Measurements from ENCODE around the gene PCSK2.

The PCSK2 gene

DNA sequence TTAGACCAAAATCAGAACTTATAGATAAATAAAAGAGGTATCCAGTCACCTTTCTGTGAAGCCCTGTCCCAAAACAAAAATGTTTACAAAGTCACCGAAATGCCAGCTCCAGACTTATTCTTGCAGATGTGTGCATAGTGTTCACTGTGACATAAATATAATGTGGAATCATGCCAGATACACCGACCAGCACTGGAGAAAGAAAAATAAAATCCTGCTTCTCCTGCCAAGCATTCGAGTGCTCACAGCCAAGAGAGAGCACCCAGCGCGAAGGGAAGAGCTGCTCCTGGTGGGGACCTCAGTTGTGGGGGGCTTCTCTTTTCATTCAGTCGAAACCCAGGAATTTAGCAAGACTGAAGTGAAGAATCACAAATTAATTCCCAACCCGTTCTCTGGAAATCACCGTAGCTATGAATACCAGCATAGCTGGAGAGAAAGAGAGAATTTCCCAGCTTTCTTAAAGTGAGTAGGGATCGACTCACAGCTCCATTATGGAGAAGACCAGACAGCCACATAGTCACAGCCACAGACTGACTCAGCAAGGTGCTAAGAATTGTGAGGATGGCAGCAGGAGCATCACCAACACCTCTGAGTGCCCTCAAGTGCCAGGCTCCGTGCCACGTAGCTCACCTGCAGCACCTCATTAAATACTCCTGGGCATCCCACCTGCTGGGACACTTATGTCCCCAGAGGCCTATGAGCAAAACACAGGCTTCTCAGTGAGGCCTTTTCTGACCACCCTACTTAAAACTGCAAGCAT is 271.2 kb downstream of the PCSK2 start:
- DNase-seq (ENCODE audit: low spot score): no peak
- TF ChIP-seq, protein P1, sequence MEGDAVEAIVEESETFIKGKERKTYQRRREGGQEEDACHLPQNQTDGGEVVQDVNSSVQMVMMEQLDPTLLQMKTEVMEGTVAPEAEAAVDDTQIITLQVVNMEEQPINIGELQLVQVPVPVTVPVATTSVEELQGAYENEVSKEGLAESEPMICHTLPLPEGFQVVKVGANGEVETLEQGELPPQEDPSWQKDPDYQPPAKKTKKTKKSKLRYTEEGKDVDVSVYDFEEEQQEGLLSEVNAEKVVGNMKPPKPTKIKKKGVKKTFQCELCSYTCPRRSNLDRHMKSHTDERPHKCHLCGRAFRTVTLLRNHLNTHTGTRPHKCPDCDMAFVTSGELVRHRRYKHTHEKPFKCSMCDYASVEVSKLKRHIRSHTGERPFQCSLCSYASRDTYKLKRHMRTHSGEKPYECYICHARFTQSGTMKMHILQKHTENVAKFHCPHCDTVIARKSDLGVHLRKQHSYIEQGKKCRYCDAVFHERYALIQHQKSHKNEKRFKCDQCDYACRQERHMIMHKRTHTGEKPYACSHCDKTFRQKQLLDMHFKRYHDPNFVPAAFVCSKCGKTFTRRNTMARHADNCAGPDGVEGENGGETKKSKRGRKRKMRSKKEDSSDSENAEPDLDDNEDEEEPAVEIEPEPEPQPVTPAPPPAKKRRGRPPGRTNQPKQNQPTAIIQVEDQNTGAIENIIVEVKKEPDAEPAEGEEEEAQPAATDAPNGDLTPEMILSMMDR (IDR thresholded peaks at IDR 0.05; ENCODE audit: extremely low read depth, missing control alignments): no peak

DNA sequence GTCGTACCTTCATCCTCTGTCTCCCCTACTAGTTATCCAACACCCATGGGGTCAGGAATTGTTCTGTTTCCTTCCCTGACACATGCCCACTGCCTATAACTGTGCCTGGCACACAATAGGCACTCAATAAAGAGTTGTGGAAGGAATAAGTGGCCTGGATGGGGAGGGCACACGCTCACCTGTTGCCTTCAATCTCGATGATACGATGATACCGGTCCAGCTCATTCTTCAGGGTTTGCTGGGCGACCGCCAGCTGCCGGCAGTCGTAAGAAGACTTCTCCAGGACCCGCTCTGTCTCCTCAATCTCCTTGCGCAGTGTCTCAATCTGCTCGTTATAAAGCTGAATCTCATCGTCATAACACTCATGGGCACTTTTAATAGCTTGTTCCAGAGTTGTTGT is 271.8 kb downstream of the PCSK2 start:
- DNase-seq (ENCODE audit: low spot score): no peak
- TF ChIP-seq, protein P1 (IDR thresholded peaks at IDR 0.05; ENCODE audit: extremely low read depth, missing control alignments): no peak

DNA sequence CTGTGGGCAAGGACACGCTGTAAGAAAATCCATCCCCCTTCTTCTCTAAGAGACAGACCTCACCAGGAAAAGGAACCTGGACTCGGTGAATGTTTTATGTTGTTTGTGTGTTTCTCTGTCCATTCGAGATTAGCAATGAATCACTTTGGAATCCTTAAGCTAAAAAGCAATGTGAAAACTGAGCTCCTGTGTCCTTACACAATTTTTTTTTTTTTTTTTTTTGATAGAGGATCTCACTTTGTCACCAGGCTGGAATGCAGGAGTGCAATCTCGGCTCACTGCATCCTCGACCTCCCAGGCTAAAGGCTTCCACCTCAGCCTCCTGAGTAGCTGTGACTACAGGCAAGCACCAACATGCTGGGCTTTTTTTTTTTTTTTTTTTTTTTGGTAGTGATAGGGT is 272.2 kb downstream of the PCSK2 start:
- TF ChIP-seq, protein P1 (IDR thresholded peaks at IDR 0.05; ENCODE audit: extremely low read depth, missing control alignments): no peak

DNA sequence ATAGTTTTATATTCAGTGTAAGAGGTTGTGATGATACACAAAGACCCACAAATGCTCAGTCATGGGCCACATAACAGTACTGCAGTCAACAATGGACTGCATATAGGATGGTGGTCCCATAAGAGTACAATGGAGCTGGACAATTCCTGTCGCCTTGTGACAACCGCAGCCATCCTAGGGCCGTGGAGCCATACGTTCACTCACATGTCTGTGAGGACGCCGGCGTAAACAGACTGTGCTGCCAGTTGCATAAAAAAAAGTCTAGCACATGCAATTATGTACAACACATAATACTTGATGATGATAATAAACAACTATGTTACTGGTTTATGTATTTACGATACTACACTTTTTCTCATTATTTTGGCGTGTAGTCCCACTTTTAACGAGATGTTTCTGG is 273.4 kb downstream of the PCSK2 start:
- DNase-seq (ENCODE audit: low spot score): no peak
- TF ChIP-seq, protein P1 (IDR thresholded peaks at IDR 0.05; ENCODE audit: extremely low read depth, missing control alignments): no peak

More for the DNA sequence above, 272.2 kb downstream of the PCSK2 start:
- DNase-seq (ENCODE audit: low spot score): no peak

DNA sequence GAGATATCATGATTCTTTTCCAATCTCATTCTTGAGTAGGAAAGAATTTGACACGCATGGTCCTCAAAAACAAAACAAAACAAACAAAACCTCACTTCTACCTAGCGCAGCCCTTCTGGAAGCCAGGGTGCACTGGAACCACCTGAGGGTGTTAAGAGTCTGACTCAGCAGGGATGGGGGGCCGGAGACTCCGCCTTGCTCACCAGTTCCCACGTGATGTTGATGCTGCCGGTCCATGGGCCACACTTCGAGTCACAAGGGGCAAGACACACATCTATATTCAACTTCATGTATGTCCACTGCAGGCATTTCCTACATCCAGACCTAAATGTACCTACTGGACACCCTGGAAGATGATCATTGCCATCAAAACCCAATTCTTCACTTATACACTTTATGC is 274.0 kb downstream of the PCSK2 start:
- TF ChIP-seq, protein P1 (IDR thresholded peaks at IDR 0.05; ENCODE audit: extremely low read depth, missing control alignments): no peak
- DNase-seq (ENCODE audit: low spot score): no peak

DNA sequence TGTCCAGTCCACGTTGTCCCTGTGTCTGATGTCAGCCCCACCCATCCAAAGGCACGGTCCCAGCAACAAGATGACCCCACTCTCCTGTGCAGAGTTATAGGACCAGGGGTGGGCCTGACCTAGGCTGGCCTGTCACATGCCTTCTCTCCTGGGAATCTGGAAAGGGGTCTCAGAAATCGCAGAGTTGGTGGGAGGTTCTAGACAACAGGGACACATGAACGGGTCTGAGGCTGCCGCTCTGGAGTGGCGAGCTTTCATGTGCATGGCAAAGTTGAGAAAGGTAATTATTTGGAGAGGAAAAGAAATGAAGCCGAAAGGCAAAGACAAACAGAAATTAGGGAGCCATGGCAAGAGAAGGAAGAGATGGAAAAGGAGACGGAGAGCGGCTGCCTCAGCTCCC is 274.9 kb downstream of the PCSK2 start:
- DNase-seq (ENCODE audit: low spot score): no peak
- TF ChIP-seq, protein P1 (IDR thresholded peaks at IDR 0.05; ENCODE audit: extremely low read depth, missing control alignments): no peak

DNA sequence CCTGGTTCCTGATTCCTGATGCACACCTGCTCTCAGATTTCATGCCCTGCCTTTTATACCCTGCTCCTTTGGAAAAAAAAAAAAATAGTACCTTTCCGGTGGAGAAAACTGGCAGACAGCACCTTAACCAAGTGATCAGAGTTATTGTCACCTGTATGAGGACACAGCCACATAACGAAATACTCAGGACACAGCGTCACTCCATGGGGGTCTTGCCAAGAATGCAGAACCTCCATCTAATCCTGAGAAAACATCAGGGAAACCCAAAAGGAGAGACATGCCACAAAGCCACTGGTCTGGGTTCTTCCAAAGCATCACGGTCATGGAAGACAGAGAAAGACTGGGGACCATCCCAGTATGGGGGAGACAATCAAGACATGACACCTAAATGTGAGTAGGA is 275.3 kb downstream of the PCSK2 start:
- DNase-seq (ENCODE audit: low spot score): no peak
- TF ChIP-seq, protein P1 (IDR thresholded peaks at IDR 0.05; ENCODE audit: extremely low read depth, missing control alignments): no peak

Data from GM20000 (cell line).